OCI-M2 (cell line): ENCODE data around the gene CCDC181.
"Not testable (repeated sequence)": the region's sequence is repeated elsewhere in the genome, so short reads cannot be mapped to it uniquely, and the experiment has no call there.

ENCODE experiments used
- DNase-seq: peaks from one replicate; lab custom pipeline; 2025; ENCODE audit not compliant: unreplicated experiment; lab: John Stamatoyannopoulos, UW

The CCDC181 gene

GRCh38 chr1:169402578-169402977 is 24.7 kb downstream of the CCDC181 start:
- DNase-seq, result not testable (repeated sequence)

- DNase-seq, result no peak
Measured at GRCh38 chr1:169395955-169396354, 31.3 kb downstream of the CCDC181 start.

DNA sequence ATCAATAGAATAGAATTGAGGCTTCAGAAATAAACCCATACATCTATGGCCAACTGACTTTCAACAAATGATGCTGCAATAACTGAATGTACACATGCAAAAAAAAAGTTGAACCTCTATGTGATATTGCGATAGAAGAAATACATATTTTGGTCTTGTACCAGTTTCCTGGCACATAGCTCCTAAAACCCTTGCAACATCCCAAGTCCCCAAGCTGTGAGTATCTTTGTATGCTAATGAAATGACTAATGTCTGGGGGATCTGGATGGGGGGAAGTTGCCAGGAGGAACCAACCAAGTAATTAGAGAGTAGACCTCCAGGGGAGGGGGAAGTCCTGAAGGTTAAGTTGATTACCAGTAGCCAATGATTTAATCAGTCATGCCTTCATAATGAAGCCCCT is 34.9 kb downstream of the CCDC181 start:
- no peak for DNase-seq

GRCh38 chr1:169390303-169390702 is 37.0 kb downstream of the CCDC181 start:
- DNase-seq, result no peak

DNA sequence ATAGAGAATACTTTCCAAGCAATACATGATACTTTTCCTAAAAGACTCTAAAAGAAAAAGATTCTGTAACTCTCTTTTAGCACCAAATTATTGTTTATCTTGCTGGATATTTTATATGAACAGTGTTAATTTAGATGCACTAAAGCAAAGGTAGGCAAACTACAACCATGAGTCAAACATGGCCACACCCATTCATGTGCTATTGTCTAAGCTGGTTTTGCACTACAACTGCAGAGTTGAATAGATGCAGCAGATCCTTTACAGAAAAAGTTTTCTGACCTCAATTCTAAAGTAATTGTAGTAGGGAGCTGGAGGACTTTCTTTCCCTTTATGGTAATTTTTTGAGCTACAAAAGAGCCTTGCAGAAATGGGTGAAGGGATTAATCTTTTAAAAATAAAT is 39.9 kb downstream of the CCDC181 start:
- DNase-seq, result no peak

- no peak for DNase-seq
Measured at GRCh38 chr1:169383449-169383848, 43.8 kb downstream of the CCDC181 start.

GRCh38 chr1:169381162-169381561 is 46.1 kb downstream of the CCDC181 start:
- no peak for DNase-seq

DNA sequence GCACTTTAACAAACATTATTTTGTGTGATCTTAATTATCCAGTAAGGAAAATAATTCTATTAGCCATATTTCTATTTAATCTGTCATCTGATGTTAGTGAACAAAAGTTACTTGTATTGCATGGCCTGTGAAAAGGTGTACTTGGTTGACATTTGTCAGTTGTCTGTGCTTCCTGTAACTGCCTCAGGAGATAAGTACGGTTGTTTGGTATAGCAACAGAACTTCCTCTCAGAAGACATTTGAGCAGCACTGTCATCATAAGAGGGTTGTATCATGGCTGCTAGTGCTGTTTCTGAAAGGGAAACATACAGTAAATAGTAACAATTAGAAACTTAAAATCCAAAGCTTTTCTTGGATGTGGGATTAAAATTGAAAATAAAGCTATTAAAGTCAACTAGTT is 55.9 kb downstream of the CCDC181 start:
- no peak for DNase-seq

DNA sequence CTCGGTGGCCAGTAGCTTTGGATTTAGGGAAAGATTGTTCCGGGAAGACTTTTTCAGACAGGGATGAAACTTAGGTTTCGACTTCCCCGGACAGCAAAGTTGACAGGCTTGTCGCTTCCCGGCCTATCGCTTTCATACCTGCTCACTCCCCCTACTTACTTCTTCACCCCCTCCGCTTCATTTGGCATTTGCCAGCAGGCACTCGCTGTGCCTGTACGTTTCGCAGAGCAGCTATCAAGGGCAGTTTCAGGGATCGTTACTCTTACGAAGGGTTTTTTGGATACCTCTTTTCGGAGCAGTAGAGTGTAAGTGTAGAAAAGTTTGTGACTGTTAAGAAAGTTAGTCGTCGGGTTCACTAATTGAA is 58.9 kb downstream of the CCDC181 start:
- DNase-seq, result no peak

DNA sequence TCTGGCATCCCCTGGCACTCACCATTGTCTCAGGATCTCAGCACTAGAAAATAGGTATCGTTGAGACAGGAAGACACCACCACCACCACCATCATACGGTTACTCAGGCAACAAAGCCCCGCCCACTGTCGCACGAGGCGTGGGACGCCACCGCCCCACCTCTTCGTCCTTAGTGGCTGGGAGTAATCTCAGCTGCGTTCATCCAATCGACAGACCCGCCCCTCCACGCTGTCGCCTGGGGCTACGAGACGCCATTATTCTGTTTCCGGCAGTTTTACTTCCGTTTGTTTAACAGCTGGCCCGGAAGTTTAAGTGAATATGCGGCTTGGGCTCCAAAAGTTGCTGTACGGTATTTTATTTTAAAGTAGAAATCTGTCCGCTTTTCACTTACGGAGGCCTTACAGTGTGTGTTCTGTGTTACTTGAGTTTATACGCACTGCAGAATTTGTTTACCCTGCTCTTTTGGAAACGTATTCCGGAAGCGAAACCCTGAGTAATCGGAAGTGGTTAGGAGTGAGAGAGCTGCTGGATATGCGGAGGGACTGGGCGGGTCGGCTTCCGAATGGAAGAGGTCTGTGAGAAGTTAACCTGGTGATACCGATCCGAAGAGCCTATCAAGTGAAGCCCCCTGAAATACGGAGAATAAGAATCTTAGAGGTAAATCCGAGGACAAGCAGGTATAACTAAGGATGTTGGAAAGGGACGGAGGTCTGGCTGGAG is 59.4 kb downstream of the CCDC181 start, which contains the start of the genes BLZF1 and NME7:
BLZF1 (plus strand) TSS at position 510 of the 720 bp plus-strand sequence. CDS start 1,328 bp downstream, outside the sequence.
NME7 (minus strand) TSS at position 112 of the 720 bp plus-strand sequence; CDS start at position 25, 87 bp downstream.
- DNase-seq, result peak; percentile 69

GRCh38 chr1:169367096-169367685 is 60.1 kb downstream of the CCDC181 start:
- no peak for DNase-seq

GRCh38 chr1:169364948-169365347 is 62.3 kb downstream of the CCDC181 start:
- DNase-seq, result no peak

DNA sequence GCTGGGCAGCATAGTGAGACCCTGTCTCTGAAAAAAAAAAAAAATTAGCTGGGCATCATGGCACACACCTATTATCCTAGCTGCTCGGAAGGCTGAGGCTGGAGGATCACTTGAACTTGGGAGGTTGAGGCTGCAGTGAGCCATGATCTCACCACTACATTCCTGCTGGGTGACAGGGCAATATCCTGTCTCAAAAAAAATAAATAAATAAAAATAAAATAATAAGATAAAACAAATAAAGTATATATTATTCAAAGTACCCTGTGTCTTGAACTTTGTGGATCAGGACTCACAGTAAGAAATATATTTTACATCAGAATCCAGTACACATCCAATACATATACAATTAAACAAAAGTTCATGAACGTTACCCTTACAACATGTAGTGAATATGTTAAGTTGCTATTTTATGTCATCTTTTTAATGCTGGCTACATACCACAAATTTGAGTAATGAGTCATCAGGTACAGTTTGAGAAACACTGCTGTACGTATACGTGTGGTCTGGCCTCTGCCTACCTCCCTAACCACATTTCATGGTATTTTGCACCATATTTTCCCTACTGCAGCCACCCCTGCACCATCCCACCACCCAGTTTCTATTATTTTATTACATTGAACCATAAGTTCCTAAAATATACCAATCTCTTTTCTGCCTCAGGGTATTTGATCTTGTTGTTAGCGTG is 64.1 kb downstream of the CCDC181 start:
- no peak for DNase-seq

GRCh38 chr1:169361281-169361680 is 66.0 kb downstream of the CCDC181 start:
- DNase-seq, result no peak

DNA sequence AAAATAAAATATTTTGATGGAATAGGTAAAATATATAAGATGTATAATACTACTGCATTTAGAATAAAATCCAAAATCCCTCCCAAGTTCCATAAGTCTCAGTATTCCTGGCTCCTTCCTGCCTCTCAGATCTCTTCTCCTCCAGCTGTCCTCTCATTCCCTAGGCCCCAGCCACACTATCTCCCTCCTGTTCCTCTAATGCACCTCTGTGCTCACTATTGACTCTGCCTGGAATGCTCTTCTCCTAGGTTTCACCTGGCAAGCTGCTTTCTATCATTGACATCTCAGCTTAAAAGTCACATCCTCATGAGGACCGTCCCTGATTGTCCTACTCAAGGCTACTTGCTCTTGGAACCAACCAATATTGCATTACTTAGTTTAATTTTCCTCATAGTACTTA is 66.9 kb downstream of the CCDC181 start:
- DNase-seq, result no peak

GRCh38 chr1:169348383-169349036 is 78.8 kb downstream of the CCDC181 start:
- no peak for DNase-seq

- DNase-seq, result no peak
Measured at GRCh38 chr1:169347688-169348382, 79.4 kb downstream of the CCDC181 start.

GRCh38 chr1:169346036-169346589 is 81.2 kb downstream of the CCDC181 start:
- DNase-seq, result no peak

GRCh38 chr1:169345511-169345910 is 81.8 kb downstream of the CCDC181 start:
- DNase-seq, result no peak
